CD1c-positive myeloid dendritic cell (primary cell): ENCODE measurements around the gene HARBI1.
A peak's percentile ranks its signal among the peaks of the same experiment; 100 is the strongest.

Experiments
- DNase-seq: peaks from one replicate; pipeline ENCODE4 v3.0.0-alpha.2; 2016; ENCODE audit errors: extremely low spot score

Gene HARBI1

DNA sequence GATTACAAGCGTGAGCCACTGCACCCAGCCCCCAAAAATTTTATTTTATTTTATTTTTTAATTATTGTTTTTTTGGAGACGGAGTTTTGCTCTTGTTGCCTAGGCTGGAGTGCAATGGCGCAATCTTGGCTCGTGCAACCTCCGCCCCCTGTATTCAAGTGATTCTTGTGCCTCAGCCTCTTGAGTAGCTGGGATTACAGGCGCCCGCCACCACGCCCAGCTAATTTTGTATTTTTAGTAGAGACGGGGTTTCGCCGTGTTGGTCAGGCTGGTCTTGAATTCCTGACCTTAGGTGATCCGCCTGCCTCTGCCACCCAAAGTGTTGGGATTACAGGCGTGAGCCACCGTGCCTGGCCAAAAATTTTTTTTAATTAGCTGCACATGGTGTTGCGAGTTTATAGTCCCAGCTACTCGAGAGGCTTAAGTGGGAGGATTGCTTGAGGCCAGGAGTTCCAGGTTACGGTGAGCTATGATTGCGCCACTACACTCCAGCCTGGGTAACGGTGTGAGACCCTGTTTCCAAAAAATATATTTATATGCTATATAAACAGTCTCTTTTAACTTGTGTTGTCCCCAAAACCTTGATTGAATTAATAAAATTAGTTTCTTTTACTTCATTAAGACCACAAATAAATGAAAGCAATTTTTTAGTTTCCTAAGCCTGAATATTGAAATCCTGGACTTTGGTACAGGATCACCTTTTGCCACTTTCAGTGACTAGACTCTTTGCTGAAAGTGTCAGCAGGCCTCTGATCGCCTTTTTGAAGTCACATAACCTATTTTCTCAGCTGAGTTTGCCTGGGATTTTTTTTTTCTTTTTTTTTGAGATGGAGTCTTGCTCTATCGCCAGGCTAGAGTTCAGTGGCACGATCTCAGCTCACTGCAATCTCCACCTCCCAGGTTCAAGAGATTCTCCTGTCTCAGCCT, 16.5 kb upstream of the HARBI1 start:
- DNase-seq = no peak

DNA sequence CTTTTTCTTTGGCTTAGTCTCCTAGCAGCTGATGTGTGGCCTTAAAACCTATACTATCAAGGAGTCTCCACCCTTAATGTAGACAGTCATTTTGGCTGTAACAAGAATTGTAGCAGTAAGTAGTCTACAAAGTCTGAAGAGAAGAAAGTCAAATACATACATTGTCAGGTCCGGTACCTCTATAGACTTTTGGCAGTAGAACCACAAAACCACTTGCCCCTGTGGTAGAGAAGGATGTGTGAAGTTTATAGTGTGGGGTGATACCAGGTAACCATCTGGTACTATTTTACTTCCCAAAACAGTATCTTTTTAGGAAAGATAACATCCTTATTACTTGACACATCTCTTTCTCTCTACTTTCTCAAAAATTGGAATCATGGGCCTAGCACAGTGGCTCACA, 15.5 kb upstream of the HARBI1 start:
- DNase-seq = no peak

DNA sequence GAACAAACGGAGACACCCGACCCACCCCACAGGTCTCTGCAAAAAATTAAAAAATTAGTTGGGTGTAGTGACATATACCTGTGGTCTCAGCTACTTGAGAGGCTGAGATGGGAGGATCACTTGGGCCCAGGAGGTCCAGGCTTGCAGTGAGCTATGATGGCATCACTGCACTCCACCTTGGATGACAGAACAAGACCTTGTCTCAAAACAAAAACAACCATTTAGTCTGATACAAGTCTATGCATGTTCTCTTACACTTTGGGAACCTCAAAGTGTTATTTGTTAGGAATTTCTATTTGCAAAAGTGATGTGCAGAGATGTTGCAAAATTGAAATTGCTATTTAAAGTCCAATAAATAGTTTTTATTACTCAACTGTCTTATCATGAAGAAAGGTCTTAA, 14.6 kb upstream of the HARBI1 start:
- DNase-seq = no peak

DNA sequence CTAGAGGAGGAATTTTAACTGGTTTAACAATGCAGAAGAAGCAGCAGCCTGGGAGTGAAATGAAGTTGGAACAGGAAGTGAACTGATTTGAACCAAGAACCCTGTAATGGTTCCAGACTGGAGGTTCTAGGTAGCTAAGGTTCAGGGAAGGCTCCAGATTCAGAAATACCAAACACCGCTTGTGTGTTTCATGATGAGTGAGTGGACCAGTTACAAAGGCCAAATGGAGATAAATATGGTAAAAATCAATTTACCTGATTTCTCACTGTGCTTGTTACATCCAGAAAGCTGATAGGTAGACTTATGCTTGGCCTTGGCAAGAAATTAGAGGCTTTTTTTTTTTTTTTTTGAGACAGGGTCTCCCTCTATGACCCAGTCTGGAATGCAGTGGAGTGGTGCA, 13.2 kb upstream of the HARBI1 start:
- no peak for DNase-seq

DNA sequence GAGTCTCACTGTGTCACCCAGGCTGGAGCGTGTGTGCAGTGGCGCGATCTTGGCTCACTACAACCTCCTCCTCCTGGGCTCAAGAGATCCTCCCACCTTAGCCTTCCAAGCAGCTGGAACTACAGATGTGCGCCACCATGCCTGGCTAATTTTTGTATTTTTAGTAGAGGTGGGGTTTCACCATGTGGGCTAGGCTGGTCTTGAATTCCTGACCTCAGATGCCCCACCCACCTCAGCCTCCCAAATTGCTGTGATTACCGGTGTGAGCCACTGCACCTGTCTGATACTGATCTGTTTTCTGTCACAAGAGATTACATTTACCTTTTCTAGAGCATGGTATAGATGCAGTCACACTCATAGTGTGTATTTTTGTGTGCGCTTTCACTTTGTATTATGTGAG, 11.9 kb upstream of the HARBI1 start:
- DNase-seq = no peak

DNA sequence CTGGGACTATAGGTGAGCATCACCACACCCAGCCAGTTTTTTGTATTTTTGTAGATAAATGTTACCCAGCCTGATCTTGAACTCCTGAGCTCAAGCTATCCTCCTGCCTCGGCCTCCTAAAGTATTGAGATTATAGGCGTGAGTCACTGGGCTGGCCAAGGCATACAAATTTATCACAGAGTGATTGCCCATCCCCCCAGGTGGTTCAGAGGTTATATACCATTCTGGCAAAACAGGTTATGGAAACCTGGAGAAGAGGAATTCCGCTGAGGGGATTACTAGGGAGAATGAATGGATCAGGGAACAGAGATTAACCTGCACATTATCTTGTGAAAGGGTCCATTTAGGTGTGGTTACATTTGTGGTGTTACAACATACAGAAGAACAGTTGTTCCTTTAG, 8.4 kb upstream of the HARBI1 start:
- DNase-seq = no peak

DNA sequence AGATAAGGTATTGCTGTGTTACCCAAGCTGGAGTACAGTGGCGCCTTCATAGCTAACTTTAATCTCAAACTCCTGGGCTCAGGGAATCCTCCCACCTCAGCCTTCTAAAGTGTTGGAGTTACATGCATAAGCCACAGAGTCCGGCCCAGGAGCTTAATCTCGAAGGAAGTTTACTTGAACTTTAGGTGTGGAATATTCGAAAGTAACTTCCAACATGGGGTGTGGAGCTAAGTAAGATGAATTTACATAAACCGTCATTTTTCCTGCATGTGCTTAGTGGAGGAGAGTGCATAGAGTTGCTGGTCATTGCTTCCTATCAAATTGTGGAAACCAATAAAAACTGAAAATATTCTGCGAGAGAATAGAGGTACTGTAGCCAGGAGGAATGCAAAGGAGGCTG, 1.8 kb upstream of the HARBI1 start:
- no peak for DNase-seq

DNA sequence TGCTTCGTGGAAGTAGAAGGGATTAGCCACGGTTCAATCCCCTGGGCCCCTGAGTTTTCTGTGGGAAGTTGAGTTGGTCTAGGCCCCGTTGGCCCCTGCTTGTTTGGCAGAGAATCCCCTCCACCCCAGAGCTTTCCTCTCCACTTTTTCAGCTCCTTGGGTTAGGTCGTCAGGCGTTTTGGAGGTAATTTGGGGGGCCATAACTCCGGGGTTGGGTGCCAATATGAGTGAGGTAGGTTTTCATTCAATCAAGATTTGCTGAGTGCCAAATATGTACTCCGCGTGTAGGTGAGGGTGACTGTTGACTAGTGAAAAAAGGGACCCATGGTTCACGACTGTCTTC, 916 bp upstream of the HARBI1 start:
- DNase-seq = no peak

DNA sequence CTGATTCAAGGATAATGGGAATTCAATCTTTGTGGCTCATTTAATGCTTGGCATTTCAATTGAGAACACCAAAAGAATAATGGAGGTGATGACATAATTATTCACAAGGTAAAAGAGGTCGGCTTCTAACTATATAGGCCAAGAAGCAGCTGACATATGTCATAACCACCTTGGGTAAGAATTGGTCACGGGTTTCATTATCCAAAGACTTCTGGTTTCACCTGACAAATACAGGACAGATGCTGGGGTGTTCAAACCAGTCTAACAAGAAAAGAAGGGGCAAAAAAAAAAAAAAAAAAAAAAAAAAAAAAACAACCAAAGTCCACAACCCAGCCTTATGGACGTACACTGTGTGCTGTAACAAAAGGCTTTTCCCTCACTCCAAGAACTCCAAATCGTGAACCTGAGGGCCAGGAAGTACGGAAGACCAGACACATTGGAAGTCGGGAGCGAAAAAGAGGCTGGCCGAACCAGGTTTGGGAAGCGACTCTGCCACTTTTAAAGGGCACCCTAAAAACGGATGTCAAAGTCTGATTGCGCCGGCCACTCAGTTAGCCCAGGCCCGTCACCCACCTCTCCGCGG, 385 bp downstream of the HARBI1 start:
- peak; percentile 38 for DNase-seq

DNA sequence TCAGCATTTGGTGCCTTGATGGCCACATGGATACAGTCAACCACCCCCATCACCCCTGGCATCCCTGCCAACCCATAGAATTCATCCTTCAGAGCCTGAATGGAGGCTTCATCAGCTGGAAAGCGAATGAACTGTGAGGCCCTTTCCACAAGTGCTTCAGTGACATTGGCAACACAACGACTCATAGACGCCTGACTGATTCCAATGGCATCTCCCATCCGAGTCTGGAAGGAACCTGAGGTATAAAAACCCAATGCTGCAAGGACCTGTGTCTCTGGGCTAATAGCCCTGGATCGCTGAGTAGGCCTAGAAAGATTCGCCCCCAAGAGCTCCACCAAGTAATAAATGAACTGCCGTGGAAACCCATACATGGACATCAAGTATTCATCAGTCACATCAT, 1.3 kb downstream of the HARBI1 start:
- DNase-seq = no peak

DNA sequence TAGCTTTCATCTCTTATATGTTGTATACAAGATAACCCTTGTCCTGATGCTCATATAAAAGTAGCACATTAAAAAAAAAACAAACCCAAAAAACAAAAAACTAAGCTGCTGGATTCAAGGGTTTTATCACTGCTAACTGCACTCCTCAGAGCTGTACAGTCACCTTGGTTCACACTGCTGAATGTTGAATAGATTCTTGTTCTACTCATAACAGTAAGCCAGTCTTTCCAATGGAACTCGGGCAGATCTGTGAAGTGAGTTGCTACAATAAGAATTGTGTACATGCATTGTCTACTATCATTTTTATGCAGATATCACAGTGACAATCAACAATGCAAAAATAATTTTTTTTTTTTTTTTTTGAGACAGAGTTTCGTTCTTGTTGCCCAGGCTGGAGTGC, 4.7 kb downstream of the HARBI1 start:
- no peak for DNase-seq

DNA sequence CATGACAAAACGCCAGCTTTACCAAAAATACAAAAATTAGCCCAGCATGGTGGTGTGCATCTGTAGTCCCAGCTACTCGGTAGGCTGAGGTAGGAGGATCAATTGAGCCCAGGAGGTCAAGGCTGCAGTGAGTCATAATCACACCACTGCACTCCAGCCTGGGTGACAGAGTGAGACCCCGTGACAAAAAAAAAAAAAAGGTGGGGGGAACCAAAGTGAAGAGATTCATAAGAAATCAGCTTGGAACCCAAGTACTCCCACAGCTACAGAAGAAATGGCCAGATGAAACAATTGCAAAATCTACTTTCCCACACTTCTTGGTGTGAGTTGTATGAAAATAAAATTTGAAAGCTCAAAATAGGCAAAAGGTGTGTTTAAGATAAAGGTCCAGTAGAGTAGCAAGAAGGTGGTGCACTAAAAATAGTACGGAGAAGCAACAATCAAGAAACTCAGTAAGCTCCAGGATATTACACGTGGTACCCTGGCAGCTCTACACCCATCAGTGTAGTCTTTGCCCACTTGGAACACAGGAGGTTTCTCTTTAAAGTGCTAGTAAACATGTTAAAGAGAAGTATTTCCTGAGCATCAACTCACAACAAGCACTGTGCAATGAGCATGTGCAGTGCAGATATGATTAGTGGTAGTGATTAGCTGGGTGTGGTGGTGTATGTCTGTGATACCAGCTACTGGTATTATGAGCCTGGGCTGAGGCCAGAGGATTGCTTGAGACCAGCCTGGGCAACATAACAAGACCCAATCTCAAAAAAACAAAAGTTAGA, 5.3 kb downstream of the HARBI1 start:
- DNase-seq = no peak

DNA sequence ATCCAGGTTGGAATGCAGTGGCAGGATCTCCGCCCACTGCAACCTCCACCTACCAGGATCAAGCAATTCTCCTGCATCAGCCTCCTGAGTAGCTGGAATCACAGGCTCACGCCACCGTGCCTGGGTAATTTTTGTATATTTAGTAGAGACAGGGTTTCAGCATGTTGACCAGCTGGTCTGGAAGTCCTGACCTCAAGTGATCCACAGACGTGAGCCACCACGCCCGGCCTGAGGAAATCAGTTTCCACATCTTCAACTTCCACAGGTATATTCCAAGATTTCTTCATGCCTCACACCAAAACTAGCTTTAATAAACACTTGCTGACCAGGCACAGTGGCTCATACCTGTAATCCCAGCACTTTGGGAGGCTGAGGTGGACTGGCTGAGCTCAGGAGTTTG, 7.6 kb downstream of the HARBI1 start:
- DNase-seq = no peak

DNA sequence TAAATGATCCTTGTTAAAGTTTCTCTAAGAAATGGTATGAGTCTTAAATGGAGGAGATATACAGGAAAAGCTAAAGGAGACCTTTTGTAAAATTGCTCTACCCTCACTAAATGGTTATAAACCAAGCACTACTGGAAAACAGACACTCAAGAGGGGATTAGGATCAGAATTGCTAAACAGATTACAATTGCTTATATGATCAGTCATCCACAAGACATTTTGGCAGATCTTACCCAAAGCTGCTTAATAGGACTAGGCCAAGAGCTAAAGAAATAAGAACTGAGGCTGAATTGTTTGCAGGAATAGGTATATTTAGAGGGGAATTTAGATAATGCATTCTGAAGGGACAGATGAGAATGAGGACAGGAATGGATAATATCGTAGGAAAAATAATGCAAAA, 9.5 kb downstream of the HARBI1 start:
- DNase-seq = no peak

DNA sequence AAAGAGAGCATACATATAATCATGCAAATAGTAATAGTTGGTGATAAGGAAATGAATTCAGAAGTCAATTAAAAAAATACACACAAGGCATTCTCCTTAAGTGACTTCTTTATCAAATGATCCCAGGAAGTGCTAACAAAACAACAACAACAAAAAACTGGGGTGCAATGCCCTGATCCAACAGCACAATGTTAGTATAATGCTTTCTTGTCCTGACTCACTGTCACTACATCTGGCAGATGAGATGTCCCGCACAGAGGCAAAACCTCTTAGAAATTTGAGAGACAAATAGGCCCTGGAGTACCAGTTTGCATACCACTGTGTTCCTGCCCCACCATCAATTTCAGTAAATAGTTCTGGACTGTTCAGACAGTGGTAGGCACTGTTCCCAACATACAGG, 12.2 kb downstream of the HARBI1 start:
- no peak for DNase-seq

DNA sequence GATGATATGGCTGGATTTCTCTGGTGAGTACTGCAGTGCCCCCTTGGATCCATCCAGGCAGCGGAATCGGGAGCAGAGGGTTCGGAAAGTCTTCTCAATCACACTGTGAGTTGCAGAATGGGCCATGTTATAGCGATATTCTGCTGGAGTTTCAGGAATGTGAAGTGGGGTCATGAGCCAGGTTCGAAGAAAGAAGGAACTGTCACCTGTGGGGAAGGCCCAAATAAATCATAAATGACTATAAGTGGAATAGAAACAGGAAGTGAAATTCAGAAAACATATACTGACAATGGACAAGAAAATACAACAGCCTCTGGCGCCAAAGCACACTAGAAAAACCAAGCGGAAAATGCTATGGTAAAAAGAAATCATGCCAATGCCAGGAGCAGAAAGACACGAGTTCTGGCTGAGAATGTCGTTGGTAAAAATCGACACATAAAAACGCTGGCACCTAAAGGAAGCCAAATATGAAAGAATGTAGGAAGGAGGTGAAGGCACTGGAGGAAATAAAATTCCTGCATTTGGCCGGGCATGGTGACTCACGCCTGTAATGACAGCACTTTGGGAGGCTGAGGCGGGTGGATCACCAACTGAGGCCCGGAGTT, 13.2 kb downstream of the HARBI1 start:
- no peak for DNase-seq

DNA sequence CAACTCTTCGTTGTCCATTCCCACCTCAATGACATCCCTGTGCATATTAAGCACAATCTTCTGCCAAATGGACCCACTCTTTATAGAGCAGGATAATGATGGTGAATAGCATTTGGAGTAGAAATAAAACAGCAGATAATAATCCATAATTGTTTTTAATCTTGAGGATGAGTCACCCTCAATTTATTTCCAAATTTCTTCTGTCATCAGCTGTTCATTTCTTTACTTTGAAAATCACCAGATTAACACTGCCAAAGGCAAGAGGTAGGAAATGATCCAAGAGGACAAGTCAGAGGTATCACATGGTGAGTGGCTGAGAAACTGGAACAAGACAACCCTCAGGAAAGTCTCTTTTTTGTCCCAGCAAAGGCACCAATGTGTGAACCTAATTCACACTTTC, 15.9 kb downstream of the HARBI1 start:
- DNase-seq = no peak

DNA sequence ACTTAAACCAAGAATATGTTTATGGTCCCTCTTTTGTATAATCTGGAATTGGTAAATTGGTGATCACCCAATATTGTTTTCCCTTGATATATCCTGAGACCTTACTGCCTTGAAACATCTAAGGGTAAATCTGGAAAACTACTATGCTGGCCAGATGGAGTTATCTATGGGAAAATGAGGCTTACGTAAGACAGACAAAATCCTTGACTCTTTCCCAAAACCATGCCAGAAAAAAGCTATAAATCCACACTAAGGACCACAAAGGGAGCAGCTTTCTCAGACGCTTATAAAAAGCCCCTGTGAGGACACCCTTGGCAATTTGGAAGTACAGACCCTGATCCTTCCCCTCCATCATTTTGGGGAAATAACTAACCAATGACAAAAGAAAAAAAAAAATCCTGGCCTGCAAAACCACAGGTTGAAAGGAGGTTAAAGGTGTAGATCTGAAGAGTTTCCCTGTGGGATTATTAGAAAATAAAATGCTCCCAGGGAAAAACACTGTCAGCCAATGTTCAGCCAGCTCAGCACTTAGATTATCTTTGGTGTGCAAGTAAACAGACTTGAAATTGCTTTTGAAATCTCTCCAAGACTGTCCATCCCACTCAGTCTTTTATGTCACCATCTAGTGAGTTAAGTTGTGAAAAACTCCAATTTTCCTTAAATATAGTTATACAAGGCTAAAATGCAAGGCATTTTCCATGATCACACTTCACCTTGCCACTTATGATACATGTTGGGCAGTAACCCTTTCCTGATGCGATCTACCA, 16.6 kb downstream of the HARBI1 start:
- no peak for DNase-seq

DNA sequence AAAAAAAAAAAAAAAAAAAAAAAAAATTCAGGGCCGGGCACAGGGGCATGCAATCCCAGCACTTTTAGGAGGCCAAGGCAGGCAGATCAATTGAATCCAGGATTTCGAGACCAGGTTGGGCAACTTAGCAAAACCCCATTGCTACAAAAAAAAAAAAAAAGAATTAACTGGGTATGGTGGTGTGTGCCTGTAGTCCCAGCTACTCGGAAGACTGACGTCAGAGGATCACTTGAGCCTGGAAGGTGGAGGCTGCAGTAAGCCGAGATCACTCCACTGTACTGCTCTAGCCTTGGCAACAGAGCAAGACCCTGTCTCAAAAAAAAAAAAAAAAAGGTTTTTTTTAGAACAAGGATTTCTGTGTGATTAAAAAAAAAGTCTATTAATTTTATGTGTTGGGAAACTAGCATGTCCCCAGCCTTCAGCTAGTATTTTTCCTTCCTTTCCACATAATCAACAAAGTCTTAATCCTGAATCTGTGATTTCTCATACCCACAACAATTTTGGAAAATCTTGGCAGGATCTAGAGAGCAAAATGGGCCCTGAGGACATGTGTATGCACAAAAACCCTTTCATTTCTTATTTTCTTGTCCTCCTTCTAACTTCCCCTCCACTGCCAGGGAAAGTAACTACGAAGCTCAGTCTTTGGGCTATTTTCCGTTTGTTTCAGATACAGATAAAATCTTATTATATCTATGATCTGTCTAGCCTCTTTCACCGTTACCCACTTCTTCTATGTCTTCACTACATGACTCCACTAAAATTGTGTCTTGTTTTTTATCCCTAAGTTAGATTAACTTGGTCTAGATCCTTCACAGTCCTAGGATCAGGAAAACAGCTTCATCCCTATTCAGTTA, 17.5 kb downstream of the HARBI1 start:
- no peak for DNase-seq

DNA sequence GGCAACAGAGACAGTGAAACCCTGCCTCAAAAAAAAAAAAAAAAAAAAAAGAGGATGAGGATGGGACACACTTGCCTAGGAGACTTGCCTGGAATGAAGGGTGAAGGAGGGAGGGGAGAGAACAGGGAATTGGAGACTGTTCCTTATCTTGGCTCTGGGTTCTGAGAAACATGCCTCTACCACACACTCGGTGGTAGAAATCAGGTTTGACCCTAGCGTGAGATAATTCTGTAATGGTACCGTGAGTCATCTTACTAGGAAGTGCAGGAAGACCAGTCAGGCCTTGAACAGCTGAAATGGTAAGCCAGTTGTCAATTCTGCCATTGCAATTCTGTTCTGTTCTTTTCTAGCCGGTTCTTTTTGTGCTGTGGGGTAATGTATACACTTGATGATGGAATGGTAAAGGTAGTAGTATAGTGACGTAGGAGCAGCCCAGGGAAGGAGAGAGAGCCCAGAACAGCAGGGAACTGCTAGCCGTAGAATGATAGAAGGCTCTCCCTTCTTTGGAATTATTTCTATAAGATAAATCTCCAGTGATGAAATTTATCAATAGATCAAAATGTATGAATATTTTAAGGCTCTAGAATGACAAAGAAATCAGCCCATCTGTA, 19.3 kb downstream of the HARBI1 start:
- DNase-seq = no peak
